ENCODE data around the gene RBBP8NL.

- no peak for TF ChIP-seq CTCF (IDR thresholded peaks at IDR 0.05; ENCODE audit: extremely low read depth in 1 of 2, insufficient read depth in 1 of 2, low read depth in 1 of 2, low read length in 2 of 2)
- TF ChIP-seq POLR2AphosphoS5 (IDR thresholded peaks at IDR 0.05; ENCODE audit: insufficient read depth, low read depth, low read length): no peak
- no peak for TF ChIP-seq POLR2A (IDR thresholded peaks at IDR 0.05; ENCODE audit: low read depth, low read length)
- TF ChIP-seq MAX (IDR thresholded peaks at IDR 0.05; ENCODE audit: insufficient read depth, insufficient read length): no peak
- TF ChIP-seq JUN (IDR thresholded peaks at IDR 0.05; ENCODE audit: borderline replicate concordance, insufficient read depth, insufficient read length, low read depth): no peak
Measured at GRCh38 chr20:62394248-62395245, 32.8 kb downstream of the RBBP8NL start.
